Activated T-helper 1 cell treated with anti-CD3 and anti-CD28 coated beads, Interleukin-2, amount 50 U/mL, for 16 hours (primary cell): Measurements from ENCODE around the gene KRTAP12-2.
"Not testable (repeated sequence)": the region's sequence is repeated elsewhere in the genome, so short reads cannot be mapped to it uniquely, and the experiment has no call there.

Experiments
- DNase-seq, 2 donors: peaks; one replicate each; pipeline ENCODE4 v3.0.0-alpha.2; 2020; ENCODE audit warnings: low read depth in 1 of 2, low spot score in 1 of 2

The KRTAP12-2 gene

GRCh38 chr21:44702973-44703730 is 36.4 kb upstream of the KRTAP12-2 start:
- no peak for DNase-seq

DNA sequence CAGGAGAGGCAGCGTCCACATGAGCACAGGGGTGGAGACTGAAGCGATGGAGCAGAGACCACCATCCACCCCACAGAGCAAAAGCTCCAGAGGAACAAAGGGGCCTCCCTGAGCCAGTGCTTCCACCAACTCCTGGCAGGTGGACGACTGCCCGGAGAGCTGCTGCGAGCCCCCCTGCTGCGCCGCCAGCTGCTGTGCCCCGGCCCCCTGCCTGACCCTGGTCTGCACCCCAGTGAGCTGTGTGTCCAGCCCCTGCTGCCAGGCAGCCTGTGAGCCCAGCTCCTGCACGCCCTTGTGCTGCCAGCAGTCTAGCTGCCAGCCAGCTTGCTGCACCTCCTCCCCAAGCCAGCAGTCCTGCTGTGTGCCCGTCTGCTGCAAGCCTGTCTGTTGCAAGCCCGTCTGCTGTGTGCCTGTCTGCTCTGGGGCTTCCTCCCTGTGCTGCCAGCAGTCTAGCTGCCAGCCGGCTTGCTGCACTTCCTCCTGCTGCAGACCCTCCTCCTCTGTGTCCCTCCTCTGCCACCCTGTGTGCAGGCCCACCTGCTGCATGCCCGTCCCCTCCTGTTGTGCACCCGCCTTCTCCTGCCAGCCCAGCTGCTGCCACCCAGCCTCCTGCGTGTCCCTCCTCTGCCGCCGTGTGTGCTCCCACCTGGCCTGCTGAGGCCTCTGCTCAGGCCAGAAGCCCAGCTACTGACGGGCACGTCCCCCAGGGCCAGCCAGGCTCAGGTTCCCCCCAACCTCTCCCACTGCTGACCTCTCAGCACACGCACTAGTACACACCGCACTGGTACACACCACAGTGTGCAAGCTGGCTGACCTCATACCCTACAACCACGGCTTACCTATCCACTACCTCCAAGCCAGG is 35.6 kb upstream of the KRTAP12-2 start:
- no peak for DNase-seq

- no peak for DNase-seq
Observed at GRCh38 chr21:44701541-44701940, 34.8 kb upstream of the KRTAP12-2 start.

- DNase-seq = no peak
Observed at GRCh38 chr21:44701023-44701400, 34.3 kb upstream of the KRTAP12-2 start.

DNA sequence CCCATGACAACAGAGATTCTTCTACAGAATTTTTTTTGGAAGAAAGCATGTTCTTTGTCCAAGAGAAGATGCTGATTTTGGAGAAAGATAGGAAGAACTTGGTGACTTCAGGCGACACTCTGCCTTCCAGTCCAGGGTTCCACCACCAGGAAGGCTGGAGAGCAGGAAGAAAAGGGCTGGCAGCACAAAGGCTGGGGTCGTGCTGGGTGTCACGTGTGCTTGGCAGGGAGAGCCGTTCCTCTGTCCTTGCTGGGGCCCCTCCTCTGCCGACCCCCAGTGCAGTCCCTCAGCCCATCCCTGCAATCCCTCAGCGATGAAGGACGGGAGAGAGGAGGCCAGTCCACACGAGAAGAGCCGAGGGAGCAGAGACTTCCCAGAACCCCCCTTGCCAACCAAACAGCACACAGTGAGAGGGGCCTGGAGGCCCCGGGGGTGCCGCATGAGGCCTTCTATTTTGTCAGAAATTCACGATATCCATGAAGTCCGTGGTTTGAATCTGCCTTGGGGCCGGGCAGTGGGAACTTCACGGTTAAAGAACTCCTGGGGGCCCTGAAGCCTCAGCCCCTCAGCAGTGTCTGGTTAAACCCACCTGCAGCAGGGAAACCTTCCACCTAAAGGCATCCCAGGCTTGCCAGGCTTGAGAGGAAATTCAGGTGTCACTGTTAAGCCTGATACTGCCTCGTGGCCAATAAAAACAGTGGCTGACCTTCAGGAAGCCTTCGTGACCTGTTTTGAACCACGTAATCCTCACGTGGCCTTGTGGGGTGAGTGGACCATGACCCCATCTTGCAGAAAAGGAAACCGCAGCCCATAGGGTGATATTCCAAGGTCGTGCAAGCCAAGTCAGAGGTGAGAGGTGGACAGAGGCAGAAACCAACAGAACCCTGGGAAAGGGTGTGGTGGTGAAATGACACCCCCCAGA is 33.6 kb upstream of the KRTAP12-2 start:
- DNase-seq = no peak

DNA sequence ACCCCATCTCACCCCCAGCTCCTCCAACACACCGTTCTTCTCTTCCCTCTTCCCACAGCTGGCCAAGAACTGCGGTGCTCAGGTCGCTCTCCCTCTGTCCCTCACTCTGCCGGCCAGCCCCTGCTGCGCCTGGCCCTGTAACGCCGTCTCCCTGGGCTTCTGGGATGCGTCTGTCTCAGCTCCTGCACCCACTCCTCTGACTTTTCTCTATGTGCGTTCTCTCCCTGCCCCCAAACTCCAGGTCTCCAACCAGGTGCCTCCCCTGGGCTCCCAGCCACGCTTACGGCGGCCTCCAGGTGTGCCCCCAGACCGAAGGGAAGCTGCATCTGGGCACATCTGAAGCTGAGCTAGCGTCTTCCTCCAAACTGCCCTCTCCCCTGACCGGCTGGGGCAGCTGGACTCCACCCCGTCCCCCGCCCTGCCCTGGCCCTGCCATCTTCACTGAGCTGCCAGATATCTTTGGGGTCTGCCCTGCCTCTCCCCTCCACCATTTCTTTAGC is 32.8 kb upstream of the KRTAP12-2 start:
- no peak for DNase-seq

DNA sequence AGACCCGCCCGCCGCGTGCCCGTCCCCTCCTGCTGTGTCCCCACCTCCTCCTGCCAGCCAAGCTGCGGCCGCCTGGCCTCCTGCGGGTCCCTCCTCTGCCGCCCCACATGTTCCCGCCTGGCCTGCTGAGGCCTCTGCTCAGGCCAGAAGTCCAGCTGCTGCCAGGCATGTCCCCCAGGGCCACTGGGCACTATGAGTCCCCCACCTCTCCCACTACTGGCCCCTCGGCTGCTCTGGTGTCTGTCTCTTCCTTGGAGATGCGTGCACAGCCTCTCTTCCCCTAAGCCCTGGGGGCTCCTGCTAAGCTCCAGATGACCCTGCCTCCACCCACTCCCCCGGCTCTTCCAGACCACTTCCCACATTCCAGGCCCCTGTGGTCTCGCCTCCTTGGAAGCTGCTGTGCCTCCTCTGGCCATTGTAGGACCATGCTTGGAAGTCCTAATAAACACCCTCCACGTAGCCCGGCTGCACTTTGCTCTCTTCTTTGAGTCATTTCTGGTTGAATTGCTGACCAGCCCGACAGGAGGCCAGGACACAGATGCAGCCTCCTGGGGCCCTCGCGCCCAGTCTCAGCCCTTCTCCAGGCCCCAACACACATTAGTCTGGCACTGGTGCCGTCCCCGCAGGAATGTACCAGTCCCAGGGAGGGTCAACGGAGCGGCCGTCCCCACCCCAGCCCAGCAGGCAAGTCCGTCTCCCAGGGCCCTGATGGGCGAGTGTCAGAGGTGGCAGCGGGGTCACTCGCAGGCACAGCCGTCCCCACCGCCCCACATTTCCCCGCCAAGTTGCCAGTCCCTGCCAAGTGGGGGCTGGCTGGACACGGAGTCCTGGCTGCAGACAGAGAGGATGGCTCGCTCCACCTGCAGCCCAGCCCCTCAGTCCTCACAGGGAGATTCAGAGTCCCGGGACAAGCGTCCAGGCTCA is 31.3 kb upstream of the KRTAP12-2 start:
- DNase-seq = no peak

DNA sequence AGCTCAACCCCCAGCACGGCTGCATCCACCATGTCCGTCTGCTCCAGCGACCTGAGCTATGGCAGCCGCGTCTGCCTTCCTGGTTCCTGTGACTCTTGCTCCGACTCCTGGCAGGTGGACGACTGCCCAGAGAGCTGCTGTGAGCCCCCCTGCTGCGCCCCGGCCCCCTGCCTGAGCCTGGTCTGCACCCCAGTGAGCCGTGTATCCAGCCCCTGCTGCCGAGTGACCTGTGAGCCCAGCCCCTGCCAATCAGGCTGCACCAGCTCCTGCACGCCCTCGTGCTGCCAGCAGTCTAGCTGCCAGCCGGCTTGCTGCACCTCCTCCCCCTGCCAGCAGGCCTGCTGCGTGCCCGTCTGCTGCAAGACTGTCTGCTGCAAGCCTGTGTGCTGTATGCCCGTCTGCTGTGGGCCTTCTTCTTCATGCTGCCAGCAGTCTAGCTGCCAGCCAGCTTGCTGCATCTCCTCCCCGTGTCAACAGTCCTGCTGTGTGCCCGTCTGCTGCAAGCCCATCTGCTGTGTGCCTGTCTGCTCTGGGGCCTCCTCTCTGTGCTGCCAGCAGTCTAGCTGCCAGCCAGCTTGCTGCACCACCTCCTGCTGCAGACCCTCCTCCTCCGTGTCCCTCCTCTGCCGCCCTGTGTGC is 30.6 kb upstream of the KRTAP12-2 start, which contains the start of gene KRTAP10-12:
KRTAP10-12 (plus strand) TSS at position 1 of the 639 bp plus-strand sequence; CDS start at position 31, 30 bp downstream.
- DNase-seq = not testable (repeated sequence)

DNA sequence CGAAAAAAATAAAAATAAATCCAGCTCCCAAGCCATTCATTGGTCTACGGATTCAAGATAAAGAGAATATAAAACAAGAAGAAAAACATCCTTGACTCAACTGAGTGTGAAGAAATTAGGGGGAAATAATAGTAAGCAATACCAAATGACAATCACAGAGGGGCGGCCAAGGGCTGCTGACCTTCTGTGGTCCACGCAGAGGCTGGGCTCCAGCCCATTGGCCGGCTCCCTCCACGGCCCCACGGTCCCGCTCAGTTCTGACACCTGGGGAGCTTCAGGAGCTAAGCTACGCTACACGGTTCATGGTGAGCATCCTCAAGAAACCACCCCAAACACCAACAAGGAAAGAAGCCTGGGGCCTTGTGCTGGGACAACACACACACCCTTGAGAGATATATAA is 29.8 kb upstream of the KRTAP12-2 start:
- DNase-seq = no peak

GRCh38 chr21:44695641-44696040 is 28.9 kb upstream of the KRTAP12-2 start:
- no peak for DNase-seq

GRCh38 chr21:44695184-44695583 is 28.5 kb upstream of the KRTAP12-2 start:
- DNase-seq = no peak

DNA sequence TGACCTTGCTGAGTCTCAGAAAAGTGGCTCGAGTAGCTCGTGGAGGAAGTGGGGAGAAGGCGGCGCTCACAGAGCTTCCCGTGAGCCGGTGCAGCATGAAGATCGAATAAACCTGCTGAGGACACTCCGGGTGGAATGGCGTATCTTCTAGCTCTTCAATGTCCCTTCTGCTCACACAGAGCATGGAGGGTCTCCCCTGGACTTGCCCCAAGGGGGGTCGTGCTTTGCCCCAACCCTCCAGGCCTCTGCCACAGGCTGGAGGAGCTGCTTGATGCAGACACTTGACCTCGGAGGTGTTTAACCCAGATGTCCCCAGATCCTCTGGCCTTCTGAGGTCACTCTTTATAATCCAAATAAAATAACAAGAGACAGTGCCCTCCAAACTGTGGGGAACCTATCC is 28.0 kb upstream of the KRTAP12-2 start:
- DNase-seq = no peak

- DNase-seq = no peak
Observed at GRCh38 chr21:44692798-44693512, 26.2 kb upstream of the KRTAP12-2 start.

DNA sequence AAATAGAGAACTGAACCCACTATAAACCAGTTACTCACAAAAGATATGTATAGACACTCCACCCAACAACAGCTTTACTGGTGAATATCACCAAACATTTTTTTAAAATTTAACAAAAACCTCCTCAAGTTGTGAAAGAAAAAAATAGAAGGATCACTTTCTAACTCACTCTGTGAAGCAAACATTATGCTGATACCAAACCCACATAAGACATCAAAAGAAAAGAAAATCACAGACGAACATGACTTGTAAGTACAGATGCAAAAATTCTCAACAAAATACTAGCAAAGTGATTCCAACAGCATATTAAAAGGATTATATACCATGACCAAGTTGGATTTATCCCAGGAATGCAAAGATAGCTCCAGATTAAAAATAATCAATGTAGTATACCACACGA is 25.0 kb upstream of the KRTAP12-2 start:
- DNase-seq = no peak

DNA sequence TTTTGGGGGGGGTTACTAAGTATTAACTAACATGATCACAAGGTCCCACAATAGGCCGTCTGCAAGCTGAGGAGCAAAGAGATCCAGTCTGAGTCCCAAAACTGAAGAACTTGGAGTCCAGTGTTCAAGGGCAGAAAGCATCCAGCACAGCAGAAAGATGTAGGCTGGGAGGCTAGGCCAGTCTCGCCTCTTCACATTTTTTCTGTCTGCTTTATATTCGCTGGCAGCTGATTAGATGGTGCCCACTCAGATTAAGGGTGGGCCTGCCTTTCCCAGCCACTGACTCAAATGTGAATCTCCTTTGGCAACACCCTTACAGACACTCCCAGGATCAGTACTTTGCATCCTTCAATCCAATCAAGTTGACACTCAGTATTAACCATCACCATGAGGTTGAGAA is 23.0 kb upstream of the KRTAP12-2 start:
- DNase-seq = not testable (repeated sequence)

DNA sequence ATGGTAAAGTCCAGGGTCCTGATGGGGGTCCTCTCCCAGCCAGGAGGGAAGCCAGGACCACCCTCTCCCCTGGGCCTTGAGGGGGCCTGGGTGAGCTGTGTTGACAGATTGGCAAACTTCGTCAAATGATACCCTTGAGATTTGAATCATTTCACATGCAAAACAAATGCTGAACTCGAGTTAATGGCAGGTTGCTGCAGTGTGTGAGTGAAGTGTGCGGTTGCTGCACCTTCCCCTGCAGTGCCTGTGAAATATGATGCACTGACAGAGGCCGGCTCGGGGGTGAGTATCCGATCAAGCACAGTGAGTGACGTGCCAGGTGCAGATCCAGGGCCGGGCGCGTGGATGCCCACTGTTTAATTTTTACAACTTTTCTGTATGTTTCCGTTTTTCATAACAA is 20.9 kb upstream of the KRTAP12-2 start:
- no peak for DNase-seq

- no peak for DNase-seq
Observed at GRCh38 chr21:44686843-44687561, 20.3 kb upstream of the KRTAP12-2 start.
